ENCODE results near the gene MOGAT3. TPM values are rescaled to one million over a fixed set of nuclear protein-coding genes. Genes with fewer than 3 reads are reported as not detected.

The MOGAT3 gene
- total and polyA plus RNA-seq, 8 donors, result 0.07 to 0.11 (median 0.08) TPM; not detected in 3

GRCh38 chr7:101198476-101198875 lies 2.4 kb downstream of the MOGAT3 start:
- Histone ChIP-seq H3K4me1 (no peaks in the 10 kb centered on the region), H3K27ac (no peak overlapping the region), H3K36me3 (no peaks in the 10 kb centered on the region), H3K27me3 (peaks cover 27 to 94% of the 10 kb centered on the region in 2 donors), H3K4me3 (no peak overlapping the region), H3K9me3 (no peaks in the 10 kb centered on the region)
- ATAC-seq (no peak), DNase-seq (no peak)
- intact Hi-C loops (cut with DNase I), result no loop called here
- TF ChIP-seq CTCF (IDR thresholded peaks at IDR 0.05), result no peak

- H3K27me3 ChIP-seq, result peaks cover 27 to 89% of the 10 kb centered on the region in 2 donors
- no peak for TF ChIP-seq CTCF (IDR thresholded peaks at IDR 0.05)
- intact Hi-C loops (cut with DNase I), result no loop called here
- ATAC-seq (no peak), DNase-seq (no peak)
- H3K36me3 ChIP-seq, result no peaks in the 10 kb centered on the region
- H3K4me1 ChIP-seq, result no peaks in the 10 kb centered on the region
- no peak overlapping the region for H3K4me3 ChIP-seq
- no peak overlapping the region for H3K27ac ChIP-seq
- no peaks in the 10 kb centered on the region for H3K9me3 ChIP-seq
Observed at GRCh38 chr7:101197991-101198390, 2.8 kb downstream of the MOGAT3 start.

DNA sequence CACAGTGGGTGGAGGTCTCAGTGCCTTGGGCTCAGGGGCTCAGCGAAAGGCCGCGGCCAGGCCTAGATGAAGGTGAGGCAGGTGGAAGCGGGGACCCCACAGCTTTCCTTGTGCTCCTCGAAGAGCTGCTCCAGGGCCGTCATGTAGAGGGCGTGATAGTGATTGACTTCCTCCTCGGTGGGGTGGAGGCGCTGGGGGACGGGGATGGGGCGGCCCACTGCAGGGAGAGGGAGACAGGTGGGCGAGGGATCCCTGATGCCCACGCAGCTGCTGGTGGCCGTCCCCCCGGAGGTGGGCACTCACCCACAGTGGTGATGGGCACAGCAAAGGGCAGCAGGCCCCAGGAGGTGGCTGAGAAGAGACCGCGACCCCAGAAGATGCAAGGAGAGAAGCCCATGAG lies 5.0 kb downstream of the MOGAT3 start:
- Histone ChIP-seq H3K27me3 (peaks cover 5 to 68% of the 10 kb centered on the region in 2 donors), H3K36me3 (no peaks in the 10 kb centered on the region), H3K9me3 (no peaks in the 10 kb centered on the region), H3K4me1 (no peaks in the 10 kb centered on the region), H3K4me3 (no peak overlapping the region), H3K27ac (no peak overlapping the region)
- intact Hi-C loops (cut with DNase I), result no loop called here
- ATAC-seq (no peak), DNase-seq (no peak)
- TF ChIP-seq CTCF (IDR thresholded peaks at IDR 0.05), result no peak

- Histone ChIP-seq H3K36me3 (no peaks in the 10 kb centered on the region), H3K27ac (no peak overlapping the region), H3K4me1 (no peaks in the 10 kb centered on the region), H3K9me3 (no peaks in the 10 kb centered on the region), H3K4me3 (no peak overlapping the region), H3K27me3 (peaks cover 0 to 45% of the 10 kb centered on the region in 2 donors)
- TF ChIP-seq CTCF (IDR thresholded peaks at IDR 0.05), result no peak
- DNase-seq (no peak), ATAC-seq (no peak)
- intact Hi-C loops (cut with DNase I), result no loop called here
Observed at GRCh38 chr7:101189109-101189508, 11.7 kb downstream of the MOGAT3 start.

DNA sequence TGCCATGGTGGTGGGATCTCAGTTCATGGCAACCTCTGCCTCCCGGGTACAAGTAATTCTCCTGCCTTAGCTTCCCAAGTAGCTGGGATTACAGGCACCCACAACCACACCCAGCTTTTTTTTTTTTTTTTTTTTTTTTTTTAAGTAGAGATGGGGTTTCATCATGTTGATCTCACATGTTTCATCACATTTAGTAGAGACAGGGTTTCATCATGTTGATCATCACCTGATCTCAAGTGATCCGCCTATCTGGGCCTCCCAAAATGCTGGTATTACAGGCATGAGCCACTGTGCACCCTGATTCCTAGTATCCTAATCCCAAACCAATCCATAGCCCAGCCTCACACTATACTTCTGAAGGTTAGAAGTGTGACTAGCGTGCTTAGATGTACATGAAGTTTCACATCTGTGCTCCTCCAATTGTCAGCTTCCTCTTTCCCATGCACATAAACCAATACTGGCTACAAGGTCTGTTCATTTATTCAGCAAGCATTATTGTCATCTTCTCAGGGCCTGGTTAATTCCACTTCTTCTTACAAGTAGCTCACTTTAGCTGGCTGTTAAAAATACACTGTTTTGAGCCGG lies 13.9 kb downstream of the MOGAT3 start:
- intact Hi-C loops (cut with DNase I), result no loop called here
- no peak overlapping the region for H3K27ac ChIP-seq
- no peak for DNase-seq
- no peaks in the 10 kb centered on the region for H3K36me3 ChIP-seq
- H3K9me3 ChIP-seq, result no peaks in the 10 kb centered on the region
- no peak overlapping the region for H3K4me3 ChIP-seq
- H3K27me3 ChIP-seq, result peaks cover 0 to 60% of the 10 kb centered on the region in 2 donors
- ATAC-seq, result no peak
- no peaks in the 10 kb centered on the region for H3K4me1 ChIP-seq
- TF ChIP-seq CTCF (IDR thresholded peaks at IDR 0.05), result no peak
